Activated naive CD8-positive, alpha-beta T cell treated with anti-CD3 and anti-CD28 coated beads, Interleukin-2, amount 10 ng/mL, durations not matched to agents 7 days and 5 days (primary cell): ENCODE results near the gene INPP5J. TPM values are rescaled to one million over a fixed set of nuclear protein-coding genes. Genes with fewer than 3 reads are reported as not detected.
"Not testable (repeated sequence)": the region's sequence is repeated elsewhere in the genome, so short reads cannot be mapped to it uniquely, and the experiment has no call there.

Source experiments
- ATAC-seq: fragments of 150-1000 bp; cut with Tn5 transposase; one replicate; pipeline ENCODE4 v1.10.0; 2021; ENCODE audit warnings: low read depth, moderate library complexity
- POLR2A ChIA-PET: fragments of 350-600 bp; sonication (Branson Sonifier 250); formaldehyde crosslinking; loops from one replicate; lab custom pipeline; 2021; ENCODE audit warnings: antibody characterized with exemption; lab: Charles Lee
- DNase-seq: peaks from one replicate; pipeline ENCODE4 v3.0.0; 2021
- H3K27ac Mint-ChIP-seq: one replicate; pipeline ENCODE4 v1.8.0; 2022; ENCODE audit warnings: mild to moderate bottlenecking, mixed read lengths
- H3K27me3 Mint-ChIP-seq: one replicate; pipeline ENCODE4 v1.8.0; 2022; ENCODE audit warnings: mild to moderate bottlenecking, moderate library complexity, mixed read lengths
- H3K36me3 Mint-ChIP-seq: one replicate; pipeline ENCODE4 v1.8.0; 2021; ENCODE audit warnings: mild to moderate bottlenecking, mixed read lengths
- H3K4me1 Mint-ChIP-seq: one replicate; pipeline ENCODE4 v1.8.0; 2021; ENCODE audit warnings: mixed read lengths
- H3K4me3 Mint-ChIP-seq: one replicate; pipeline ENCODE4 v1.8.0; 2022; ENCODE audit warnings: mild to moderate bottlenecking, moderate library complexity, mixed read lengths
- H3K9me3 Mint-ChIP-seq: one replicate; pipeline ENCODE4 v1.8.0; 2021; ENCODE audit warnings: mixed read lengths
- total RNA-seq, 2 experiments: library from RNA; stranded (reverse); gene quantifications; one replicate each; pipeline ENCODE4 v1.2.3, GENCODE V29; 2021

Gene INPP5J, protein sequence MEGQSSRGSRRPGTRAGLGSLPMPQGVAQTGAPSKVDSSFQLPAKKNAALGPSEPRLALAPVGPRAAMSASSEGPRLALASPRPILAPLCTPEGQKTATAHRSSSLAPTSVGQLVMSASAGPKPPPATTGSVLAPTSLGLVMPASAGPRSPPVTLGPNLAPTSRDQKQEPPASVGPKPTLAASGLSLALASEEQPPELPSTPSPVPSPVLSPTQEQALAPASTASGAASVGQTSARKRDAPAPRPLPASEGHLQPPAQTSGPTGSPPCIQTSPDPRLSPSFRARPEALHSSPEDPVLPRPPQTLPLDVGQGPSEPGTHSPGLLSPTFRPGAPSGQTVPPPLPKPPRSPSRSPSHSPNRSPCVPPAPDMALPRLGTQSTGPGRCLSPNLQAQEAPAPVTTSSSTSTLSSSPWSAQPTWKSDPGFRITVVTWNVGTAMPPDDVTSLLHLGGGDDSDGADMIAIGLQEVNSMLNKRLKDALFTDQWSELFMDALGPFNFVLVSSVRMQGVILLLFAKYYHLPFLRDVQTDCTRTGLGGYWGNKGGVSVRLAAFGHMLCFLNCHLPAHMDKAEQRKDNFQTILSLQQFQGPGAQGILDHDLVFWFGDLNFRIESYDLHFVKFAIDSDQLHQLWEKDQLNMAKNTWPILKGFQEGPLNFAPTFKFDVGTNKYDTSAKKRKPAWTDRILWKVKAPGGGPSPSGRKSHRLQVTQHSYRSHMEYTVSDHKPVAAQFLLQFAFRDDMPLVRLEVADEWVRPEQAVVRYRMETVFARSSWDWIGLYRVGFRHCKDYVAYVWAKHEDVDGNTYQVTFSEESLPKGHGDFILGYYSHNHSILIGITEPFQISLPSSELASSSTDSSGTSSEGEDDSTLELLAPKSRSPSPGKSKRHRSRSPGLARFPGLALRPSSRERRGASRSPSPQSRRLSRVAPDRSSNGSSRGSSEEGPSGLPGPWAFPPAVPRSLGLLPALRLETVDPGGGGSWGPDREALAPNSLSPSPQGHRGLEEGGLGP
- under 1 TPM; 0.31 to 0.39 TPM for total RNA-seq

GRCh38 chr22:31122532-31123291 lies at the start of gene INPP5J:
TSS of gene INPP5J (plus strand) at chr22:31122966. CDS start at chr22:31123015, 49 bp downstream.
- ATAC-seq (no peak), DNase-seq (no peak)
- H3K9me3 Mint-ChIP-seq = no peaks in the 10 kb centered on the region
- no peak within 1 kb of the TSS for H3K27ac Mint-ChIP-seq
- no peak within 1 kb of the TSS for H3K4me3 Mint-ChIP-seq
- POLR2A ChIA-PET = no interaction called here
- H3K4me1 Mint-ChIP-seq = no peaks in the 10 kb centered on the region
- H3K27me3 Mint-ChIP-seq = no peaks in the 10 kb centered on the region
- no peaks in the 10 kb centered on the region for H3K36me3 Mint-ChIP-seq

DNA sequence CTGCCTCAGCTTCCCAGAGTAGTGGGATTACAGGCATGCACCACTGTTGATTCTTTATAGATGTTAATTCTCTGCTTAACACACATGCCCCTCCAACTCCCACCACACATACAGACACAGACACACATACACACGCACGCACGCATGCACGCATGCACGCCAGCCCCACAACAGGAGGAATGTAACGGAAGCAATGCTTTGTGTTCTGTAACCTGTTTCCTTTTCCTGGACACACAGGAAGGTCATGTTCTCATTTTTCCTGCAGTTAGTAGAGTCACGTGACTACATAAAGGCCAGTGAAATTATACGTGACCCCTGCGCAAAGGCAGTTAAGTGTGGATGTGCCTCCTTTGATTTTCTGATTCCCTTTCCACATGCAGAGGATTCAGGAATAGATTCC lies 49.6 kb upstream of the INPP5J start:
- H3K9me3 Mint-ChIP-seq, H3K4me1 Mint-ChIP-seq, DNase-seq, H3K27me3 Mint-ChIP-seq, H3K36me3 Mint-ChIP-seq, POLR2A ChIA-PET, H3K27ac Mint-ChIP-seq, H3K4me3 Mint-ChIP-seq, ATAC-seq: not testable (repeated sequence)

DNA sequence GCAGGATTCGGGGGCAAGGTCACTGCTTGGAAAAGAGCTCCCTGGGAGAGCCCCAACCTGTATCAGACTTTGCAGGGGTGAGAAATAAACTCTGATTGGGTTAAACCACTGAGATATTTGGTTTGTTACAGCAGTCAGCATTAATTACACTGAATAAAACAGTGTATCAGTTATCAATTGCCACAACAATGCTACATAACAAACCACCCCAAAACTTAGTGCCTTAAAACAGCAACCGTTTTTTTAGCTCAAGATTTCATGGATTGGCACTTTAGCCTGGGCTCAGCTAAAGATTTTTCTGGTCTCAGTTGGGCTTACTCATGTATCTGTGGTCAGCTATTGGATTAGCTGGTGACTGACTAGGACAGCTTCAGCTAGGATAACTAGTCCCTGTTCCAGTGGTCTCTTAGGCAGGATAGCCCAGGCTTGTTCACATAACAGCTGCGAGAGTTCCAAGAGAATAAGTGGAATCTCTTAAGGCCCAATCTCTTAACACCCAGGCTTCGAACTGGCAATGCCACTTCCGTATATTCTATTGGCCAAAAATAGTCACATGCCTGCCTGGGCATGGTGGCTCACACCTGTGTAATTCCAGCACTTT lies 49.1 kb upstream of the INPP5J start:
- H3K4me3 Mint-ChIP-seq, H3K4me1 Mint-ChIP-seq, H3K27ac Mint-ChIP-seq, POLR2A ChIA-PET, ATAC-seq, H3K9me3 Mint-ChIP-seq, H3K36me3 Mint-ChIP-seq, DNase-seq, H3K27me3 Mint-ChIP-seq: not testable (repeated sequence)

DNA sequence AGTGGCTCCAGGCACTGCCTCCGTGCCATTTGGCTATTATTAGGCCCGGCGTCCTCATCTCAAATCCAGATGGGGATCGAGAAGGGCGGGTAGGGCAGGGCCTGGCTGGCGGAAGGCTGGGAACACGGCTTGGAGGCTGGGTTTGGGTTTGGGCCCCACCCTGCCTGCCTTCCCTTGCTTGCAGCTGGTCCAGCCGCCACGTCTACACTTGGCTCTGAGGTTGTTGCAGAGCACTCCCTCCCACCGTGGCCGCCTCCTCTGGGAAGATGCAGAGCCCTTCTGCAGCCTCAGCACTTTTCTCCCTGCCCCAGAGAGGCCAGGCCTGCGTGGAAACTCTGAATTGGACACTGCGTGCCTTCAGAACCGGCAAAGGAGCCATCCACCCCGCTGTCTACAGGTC lies 46.8 kb upstream of the INPP5J start:
- Mint-ChIP-seq H3K27me3 (no peaks in the 10 kb centered on the region), H3K9me3 (no peaks in the 10 kb centered on the region), H3K27ac (no peak overlapping the region), H3K4me1 (peaks cover 5% of the 10 kb centered on the region), H3K36me3 (no peaks in the 10 kb centered on the region), H3K4me3 (no peak overlapping the region)
- POLR2A ChIA-PET = no interaction called here
- no peak for ATAC-seq
- DNase-seq = no peak

DNA sequence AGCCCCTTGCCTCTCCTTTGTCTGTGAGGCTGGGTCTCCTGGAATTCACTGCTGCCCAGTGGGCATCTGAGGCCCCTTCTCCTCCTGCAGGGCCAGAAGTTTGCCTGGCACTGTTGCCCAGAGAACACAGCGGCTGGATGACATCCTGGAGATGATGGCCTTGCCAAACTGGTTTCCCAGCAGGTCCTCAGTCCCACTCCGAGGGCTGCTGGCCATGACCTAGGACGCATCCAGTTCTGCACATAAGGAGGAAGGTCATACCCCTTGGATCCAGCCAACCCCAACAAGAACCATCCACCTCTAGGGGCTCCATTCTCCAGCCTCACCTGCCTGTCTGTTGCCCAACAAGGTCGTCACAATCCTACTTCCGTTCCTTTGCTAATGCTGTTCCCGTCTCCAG lies 45.1 kb upstream of the INPP5J start:
- no peak for ATAC-seq
- Mint-ChIP-seq H3K4me1 (peaks cover 18% of the 10 kb centered on the region), H3K27me3 (no peaks in the 10 kb centered on the region), H3K36me3 (no peaks in the 10 kb centered on the region), H3K27ac (no peak overlapping the region), H3K9me3 (no peaks in the 10 kb centered on the region), H3K4me3 (no peak overlapping the region)
- DNase-seq = no peak
- POLR2A ChIA-PET = no interaction called here

GRCh38 chr22:31078389-31078788 lies 44.4 kb upstream of the INPP5J start:
- POLR2A ChIA-PET = interaction anchor here (8.3 kb wide), 1 partner anchor 110 kb away, joined by 62 read pairs; the partner anchor contains the start of genes MORC2 and TUG1
- not testable (repeated sequence) for DNase-seq, H3K9me3 Mint-ChIP-seq, H3K27me3 Mint-ChIP-seq, H3K27ac Mint-ChIP-seq, ATAC-seq, H3K4me3 Mint-ChIP-seq, H3K36me3 Mint-ChIP-seq
- H3K4me1 Mint-ChIP-seq = peaks cover 20% of the 10 kb centered on the region

- no peak for ATAC-seq
- Mint-ChIP-seq H3K27me3 (no peaks in the 10 kb centered on the region), H3K9me3 (no peaks in the 10 kb centered on the region), H3K27ac (no peak overlapping the region), H3K4me3 (no peak overlapping the region), H3K4me1 (peaks cover 26% of the 10 kb centered on the region), H3K36me3 (no peaks in the 10 kb centered on the region)
- POLR2A ChIA-PET = interaction anchor here (8.3 kb wide), 1 partner anchor 111 kb away, joined by 62 read pairs; the partner anchor contains the start of genes MORC2 and TUG1
- no peak for DNase-seq
These were observed 43.6 kb upstream of the INPP5J start for GRCh38 chr22:31079095-31079642.

- no peak for DNase-seq
- H3K36me3 Mint-ChIP-seq = no peaks in the 10 kb centered on the region
- peak overlapping the region; percentile 91 for H3K4me3 Mint-ChIP-seq
- H3K4me1 Mint-ChIP-seq = peaks cover 30% of the 10 kb centered on the region
- H3K27ac Mint-ChIP-seq = peak overlapping the region; percentile 85
- no peak for ATAC-seq
- H3K27me3 Mint-ChIP-seq = no peaks in the 10 kb centered on the region
- POLR2A ChIA-PET = interaction anchor here (0.6 to 8.3 kb wide), 6 partner anchors 14 to 139 kb away, joined by 3 to 62 read pairs (median 4); partner anchors contain the start of genes MORC2, SELENOM and TUG1
- no peaks in the 10 kb centered on the region for H3K9me3 Mint-ChIP-seq
These were observed 42.5 kb upstream of the INPP5J start for GRCh38 chr22:31080164-31080847.

DNA sequence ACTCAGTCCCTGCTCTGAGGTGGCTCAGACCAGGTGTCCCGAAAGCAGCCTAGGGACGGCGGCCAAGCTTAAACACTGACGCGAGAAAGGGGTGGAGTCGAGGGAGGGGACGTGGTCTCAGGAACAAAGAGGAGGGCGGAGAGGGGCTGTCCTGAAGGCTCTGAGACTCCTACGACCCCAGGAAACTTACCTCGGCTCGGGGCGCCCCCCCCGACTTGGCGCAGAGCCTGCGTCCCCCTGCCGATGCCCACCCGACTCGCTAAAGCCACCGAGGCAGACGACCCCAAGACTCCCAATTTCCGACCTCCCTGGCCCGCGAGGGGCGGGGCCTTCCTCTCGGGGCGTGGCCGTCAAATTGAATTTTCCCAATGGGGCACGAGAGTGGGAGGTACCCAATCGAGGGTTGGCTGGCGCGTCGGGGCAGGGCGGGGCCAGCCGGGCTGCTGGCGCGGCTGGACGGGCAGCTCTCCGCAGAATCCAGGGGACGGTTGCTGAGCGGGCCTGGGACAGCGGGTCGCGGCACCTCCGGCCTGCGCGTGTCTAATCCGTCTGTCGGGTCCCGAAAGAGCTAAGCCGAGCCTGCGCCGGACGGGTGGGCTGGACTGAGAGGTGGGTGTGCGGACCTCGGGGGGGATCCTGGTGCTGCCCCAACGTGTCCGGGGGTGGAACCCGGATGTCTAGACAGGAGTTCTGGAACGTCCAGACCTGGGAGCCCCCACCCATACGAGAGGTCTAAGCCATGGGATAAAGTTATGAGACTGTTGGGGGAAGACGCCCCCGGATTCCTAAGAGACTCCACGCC lies 41.7 kb upstream of the INPP5J start, which contains the start of gene SMTN:
Gene SMTN (plus strand): TSS at position 471 of the 802 bp plus-strand sequence. CDS start 1,941 bp downstream, outside the sequence.
- Mint-ChIP-seq H3K36me3 (no peaks in the 10 kb centered on the region), H3K4me1 (peaks cover 31% of the 10 kb centered on the region), H3K27ac (peak within 1 kb of the TSS; percentile 85), H3K9me3 (no peaks in the 10 kb centered on the region), H3K27me3 (no peaks in the 10 kb centered on the region), H3K4me3 (peak within 1 kb of the TSS; percentile 91)
- POLR2A ChIA-PET = interaction anchor here (0.6 to 8.3 kb wide), 6 partner anchors 13 to 139 kb away, joined by 3 to 62 read pairs (median 4); partner anchors contain the start of genes MORC2, SELENOM and TUG1
- peak; percentile 68 for ATAC-seq
- DNase-seq = peak; percentile 96

GRCh38 chr22:31081963-31082605 lies 40.7 kb upstream of the INPP5J start:
- Mint-ChIP-seq H3K36me3 (no peaks in the 10 kb centered on the region), H3K4me1 (peaks cover 31% of the 10 kb centered on the region), H3K27me3 (no peaks in the 10 kb centered on the region), H3K4me3 (peak overlapping the region; percentile 91), H3K27ac (peak overlapping the region; percentile 85), H3K9me3 (no peaks in the 10 kb centered on the region)
- POLR2A ChIA-PET = interaction anchor here (1.3 to 8.3 kb wide), 4 partner anchors 113 to 319 kb away, joined by 5 to 62 read pairs (median 15); partner anchors contain the start of genes MORC2 and TUG1
- DNase-seq (no peak), ATAC-seq (no peak)
